Natural killer cell (primary cell): Measurements from ENCODE around the gene RABGAP1L. TPM values are rescaled to one million over a fixed set of nuclear protein-coding genes. Genes with fewer than 3 reads are reported as not detected.

ENCODE experiments used
- ATAC-seq, 3 donors: fragments of 150-1000 bp in 2 of 3; fragments of 200-7000 bp in 1 of 3; cut with Tn5 transposase; 1 replicate in 1 of 3; 2 replicates in 2 of 3; pipeline ENCODE4 v1.10.0; 2021; ENCODE audit warnings: mild to moderate bottlenecking in 2 of 3, moderate library complexity in 2 of 3
- DNase-seq, 2 donors: peaks; one replicate each; pipeline versions ENCODE4 v3.0.0 to v3.0.0-alpha.2; 2013 to 2021; ENCODE audit warnings: mixed read lengths in 1 of 2
- H3K27ac ChIP-seq: one replicate; pipeline ENCODE4 v1.5.1; 2013; ENCODE audit warnings: mild to moderate bottlenecking, low read length
- H3K27me3 ChIP-seq: one replicate; pipeline ENCODE4 v1.6.1; 2013; ENCODE audit warnings: low read length; ENCODE audit not compliant: control insufficient read depth, insufficient read depth
- H3K36me3 ChIP-seq: one replicate; pipeline ENCODE4 v1.6.1; 2013; ENCODE audit warnings: low read length; ENCODE audit not compliant: control insufficient read depth, insufficient read depth
- H3K4me1 ChIP-seq: one replicate; pipeline ENCODE4 v1.6.1; 2013; ENCODE audit warnings: low read length; ENCODE audit not compliant: control insufficient read depth, insufficient read depth
- H3K4me3 ChIP-seq: one replicate; pipeline ENCODE4 v1.5.1; 2013; ENCODE audit warnings: low read length
- H3K9me3 ChIP-seq: one replicate; pipeline ENCODE4 v1.6.1; 2013; ENCODE audit warnings: low read length; ENCODE audit not compliant: control insufficient read depth, insufficient read depth
- H3K27ac Mint-ChIP-seq, 2 donors: one replicate each; pipeline ENCODE4 v1.8.0; 2022; ENCODE audit warnings: mild to moderate bottlenecking in 2 of 2, mixed read lengths in 2 of 2, moderate library complexity in 1 of 2
- H3K27me3 Mint-ChIP-seq, 2 donors: one replicate each; pipeline ENCODE4 v1.8.0; 2022; ENCODE audit warnings: low read depth in 2 of 2, mixed read lengths in 2 of 2
- H3K36me3 Mint-ChIP-seq: one replicate; pipeline ENCODE4 v1.8.0; 2022; ENCODE audit warnings: mixed read lengths
- H3K4me1 Mint-ChIP-seq, 2 donors: one replicate each; pipeline ENCODE4 v1.8.0; 2022; ENCODE audit warnings: mixed read lengths in 2 of 2
- H3K4me3 Mint-ChIP-seq: one replicate; pipeline ENCODE4 v1.8.0; 2022; ENCODE audit warnings: mild to moderate bottlenecking, moderate library complexity, mixed read lengths
- H3K9me3 Mint-ChIP-seq, 2 donors: one replicate each; pipeline ENCODE4 v1.8.0; 2022; ENCODE audit warnings: mixed read lengths in 2 of 2
- WGBS: methylation state at CpG from one replicate; pipeline ENCODE4 v1.1.7; 2013; ENCODE audit warnings: missing lambda C conversion rate; ENCODE audit not compliant: insufficient coverage; 5-methylcytosine and 5-hydroxymethylcytosine counted together
- intact Hi-C: fragments of 100-400 bp; cut with micrococcal nuclease; formaldehyde crosslinking; loops from one replicate; pipeline ENCODE4 v1.14.2; 2022
- total RNA-seq, 4 donors: library from RNA; stranded (reverse); fragments of 120-200 nt in 1 of 4; gene quantifications; one replicate each; pipeline versions ENCODE4 v1.2.3 to v1.2.4, GENCODE V29; 2013 to 2022
- TF ChIP-seq, protein P1 (sequence below): fragments of 200-600 bp; IDR thresholded peaks from one replicate; pipeline ENCODE4 v1.8.0; 2022; ENCODE audit warnings: antibody characterized with exemption

The RABGAP1L gene
- total RNA-seq, 3 donors from 2014 or later (not counting 1 experiment from before 2014, with no cell fraction given): 145 to 168 (median 153) TPM

- TF ChIP-seq, protein P1, sequence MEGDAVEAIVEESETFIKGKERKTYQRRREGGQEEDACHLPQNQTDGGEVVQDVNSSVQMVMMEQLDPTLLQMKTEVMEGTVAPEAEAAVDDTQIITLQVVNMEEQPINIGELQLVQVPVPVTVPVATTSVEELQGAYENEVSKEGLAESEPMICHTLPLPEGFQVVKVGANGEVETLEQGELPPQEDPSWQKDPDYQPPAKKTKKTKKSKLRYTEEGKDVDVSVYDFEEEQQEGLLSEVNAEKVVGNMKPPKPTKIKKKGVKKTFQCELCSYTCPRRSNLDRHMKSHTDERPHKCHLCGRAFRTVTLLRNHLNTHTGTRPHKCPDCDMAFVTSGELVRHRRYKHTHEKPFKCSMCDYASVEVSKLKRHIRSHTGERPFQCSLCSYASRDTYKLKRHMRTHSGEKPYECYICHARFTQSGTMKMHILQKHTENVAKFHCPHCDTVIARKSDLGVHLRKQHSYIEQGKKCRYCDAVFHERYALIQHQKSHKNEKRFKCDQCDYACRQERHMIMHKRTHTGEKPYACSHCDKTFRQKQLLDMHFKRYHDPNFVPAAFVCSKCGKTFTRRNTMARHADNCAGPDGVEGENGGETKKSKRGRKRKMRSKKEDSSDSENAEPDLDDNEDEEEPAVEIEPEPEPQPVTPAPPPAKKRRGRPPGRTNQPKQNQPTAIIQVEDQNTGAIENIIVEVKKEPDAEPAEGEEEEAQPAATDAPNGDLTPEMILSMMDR: no peak
- peak in 1 of 2 donors; percentile 77 for DNase-seq
- Mint-ChIP-seq H3K36me3 (no peaks in the 10 kb centered on the region), H3K4me1 (peaks cover 52 to 60% of the 10 kb centered on the region in 2 donors), H3K27me3 (no peaks in the 10 kb centered on the region), H3K4me3 (peak overlapping the region; percentile 82), H3K27ac (peak overlapping the region; percentile 90 to 99), H3K9me3 (no peaks in the 10 kb centered on the region)
- peak overlapping the region; percentile 4 for H3K4me3 ChIP-seq
- peak; percentile 58 to 76 (median 64) for ATAC-seq
- H3K4me1 ChIP-seq: peaks cover 25% of the 10 kb centered on the region
- 28% methylated on average over 5 of the region's 6 CpGs for WGBS
- H3K27me3 ChIP-seq: no peaks in the 10 kb centered on the region
- no peaks in the 10 kb centered on the region for H3K9me3 ChIP-seq
- no peaks in the 10 kb centered on the region for H3K36me3 ChIP-seq
- intact Hi-C loops: loop anchor here (1.0 to 10.0 kb wide), 2 partner anchors 165 to 940 kb away; partner anchors contain the start of gene RC3H1
- peak overlapping the region; percentile 67 for H3K27ac ChIP-seq
Observed at GRCh38 chr1:174964261-174964971, 805.1 kb downstream of the RABGAP1L start.

GRCh38 chr1:174964972-174965361 lies 805.6 kb downstream of the RABGAP1L start:
- H3K4me1 Mint-ChIP-seq: peaks cover 58 to 65% of the 10 kb centered on the region in 2 donors
- peak in 1 of 2 donors; percentile 71 for DNase-seq
- no peaks in the 10 kb centered on the region for H3K9me3 Mint-ChIP-seq
- H3K36me3 Mint-ChIP-seq: no peaks in the 10 kb centered on the region
- peak overlapping the region; percentile 82 for H3K4me3 Mint-ChIP-seq
- ATAC-seq: peak; percentile 27 to 75 (median 54)
- peak overlapping the region; percentile 4 for H3K4me3 ChIP-seq
- no peaks in the 10 kb centered on the region for H3K27me3 ChIP-seq
- H3K9me3 ChIP-seq: no peaks in the 10 kb centered on the region
- TF ChIP-seq, protein P1: no peak
- 25% methylated on average over 1 of the region's 1 CpG for WGBS
- H3K36me3 ChIP-seq: no peaks in the 10 kb centered on the region
- peak overlapping the region; percentile 90 to 99 for H3K27ac Mint-ChIP-seq
- peaks cover 29% of the 10 kb centered on the region for H3K4me1 ChIP-seq
- H3K27me3 Mint-ChIP-seq: no peaks in the 10 kb centered on the region
- intact Hi-C loops: loop anchor here (1.0 to 10.0 kb wide), 2 partner anchors 166 to 940 kb away; partner anchors contain the start of gene RC3H1
- peak overlapping the region; percentile 67 for H3K27ac ChIP-seq

GRCh38 chr1:174965362-174966007 lies 806.2 kb downstream of the RABGAP1L start:
- Histone ChIP-seq H3K27ac (peak overlapping the region; percentile 67), H3K4me3 (peak overlapping the region; percentile 4), H3K4me1 (peaks cover 29% of the 10 kb centered on the region), H3K27me3 (no peaks in the 10 kb centered on the region), H3K9me3 (no peaks in the 10 kb centered on the region), H3K36me3 (no peaks in the 10 kb centered on the region)
- H3K36me3 Mint-ChIP-seq: no peaks in the 10 kb centered on the region
- H3K27me3 Mint-ChIP-seq: no peaks in the 10 kb centered on the region
- intact Hi-C loops: loop anchor here (10.0 kb wide), 1 partner anchor 941 kb away; the partner anchor contains the start of gene RC3H1
- WGBS: 16% methylated on average over 3 of the region's 3 CpGs
- TF ChIP-seq, protein P1: no peak
- H3K27ac Mint-ChIP-seq: peak overlapping the region; percentile 90 to 99
- peak overlapping the region; percentile 82 for H3K4me3 Mint-ChIP-seq
- no peaks in the 10 kb centered on the region for H3K9me3 Mint-ChIP-seq
- ATAC-seq (peak; percentile 16 to 51 (median 20)), DNase-seq (peak in 1 of 2 donors; percentile 58)
- peaks cover 63 to 70% of the 10 kb centered on the region in 2 donors for H3K4me1 Mint-ChIP-seq
